ENCODE measurements around the gene ADAP1.
"Not testable (repeated sequence)": the region's sequence is repeated elsewhere in the genome, so short reads cannot be mapped to it uniquely, and the experiment has no call there.

Gene ADAP1

DNA sequence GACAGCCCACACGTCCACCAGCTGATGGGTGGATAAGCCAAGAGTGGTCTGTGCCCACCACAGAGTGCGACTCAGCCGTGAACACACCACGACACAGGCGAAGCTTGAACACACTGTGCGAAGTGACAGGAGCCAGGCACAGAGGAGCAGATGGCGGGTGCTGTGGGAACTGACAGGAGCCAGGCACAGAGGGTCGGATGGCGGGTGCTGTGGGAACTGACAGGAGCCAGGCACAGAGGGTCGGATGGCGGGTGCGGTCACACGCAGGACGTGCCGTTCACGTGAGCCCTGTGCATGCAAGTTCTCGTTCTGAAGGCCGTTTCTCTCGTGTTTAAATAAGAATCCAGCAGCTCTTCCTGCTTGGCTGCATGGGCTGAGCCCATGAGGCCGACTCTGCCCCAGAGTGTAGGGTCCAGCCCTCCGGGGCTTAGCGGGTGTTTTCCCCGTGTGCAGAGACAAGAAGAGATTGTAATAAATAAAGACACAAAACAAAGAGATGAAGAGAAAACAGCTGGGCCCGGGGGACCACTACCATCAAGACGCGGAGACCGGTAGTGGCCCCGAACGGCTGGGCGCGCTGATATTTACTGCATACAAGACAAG is 5.9 kb upstream of the ADAP1 start:
- no peak overlapping the region for H3K4me3 ChIP-seq (ENCODE audit: control insufficient read depth, low read depth, low read length)
- TF ChIP-seq, protein P1, sequence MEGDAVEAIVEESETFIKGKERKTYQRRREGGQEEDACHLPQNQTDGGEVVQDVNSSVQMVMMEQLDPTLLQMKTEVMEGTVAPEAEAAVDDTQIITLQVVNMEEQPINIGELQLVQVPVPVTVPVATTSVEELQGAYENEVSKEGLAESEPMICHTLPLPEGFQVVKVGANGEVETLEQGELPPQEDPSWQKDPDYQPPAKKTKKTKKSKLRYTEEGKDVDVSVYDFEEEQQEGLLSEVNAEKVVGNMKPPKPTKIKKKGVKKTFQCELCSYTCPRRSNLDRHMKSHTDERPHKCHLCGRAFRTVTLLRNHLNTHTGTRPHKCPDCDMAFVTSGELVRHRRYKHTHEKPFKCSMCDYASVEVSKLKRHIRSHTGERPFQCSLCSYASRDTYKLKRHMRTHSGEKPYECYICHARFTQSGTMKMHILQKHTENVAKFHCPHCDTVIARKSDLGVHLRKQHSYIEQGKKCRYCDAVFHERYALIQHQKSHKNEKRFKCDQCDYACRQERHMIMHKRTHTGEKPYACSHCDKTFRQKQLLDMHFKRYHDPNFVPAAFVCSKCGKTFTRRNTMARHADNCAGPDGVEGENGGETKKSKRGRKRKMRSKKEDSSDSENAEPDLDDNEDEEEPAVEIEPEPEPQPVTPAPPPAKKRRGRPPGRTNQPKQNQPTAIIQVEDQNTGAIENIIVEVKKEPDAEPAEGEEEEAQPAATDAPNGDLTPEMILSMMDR (conservative IDR thresholded peaks at IDR 0.05; ENCODE audit: control insufficient read depth, insufficient read depth, low read depth, low read length): no peak
- no peak for DNase-seq (ENCODE audit: low read depth)

DNA sequence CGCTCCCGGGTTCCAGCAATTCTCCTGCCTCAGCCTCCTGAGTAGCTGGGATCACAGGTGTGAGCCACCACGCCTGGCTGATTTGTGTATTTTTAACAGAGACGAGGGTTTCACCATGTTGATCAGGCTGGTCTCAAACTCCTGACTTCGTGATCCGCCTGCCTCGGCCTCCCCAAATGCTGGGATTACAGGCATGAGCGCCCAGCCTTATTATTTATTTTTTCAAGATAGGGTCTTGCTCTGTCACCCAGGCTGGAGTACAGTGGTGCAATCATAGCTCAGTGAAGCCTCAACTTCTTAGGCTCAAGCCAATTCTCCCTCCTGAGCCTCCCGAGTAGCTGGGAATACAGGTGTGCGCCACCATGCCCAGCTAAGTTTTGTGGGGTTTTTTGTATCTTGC is 5.3 kb upstream of the ADAP1 start:
- H3K4me3 ChIP-seq (ENCODE audit: control insufficient read depth, low read depth, low read length); DNase-seq (ENCODE audit: low read depth): not testable (repeated sequence)

DNA sequence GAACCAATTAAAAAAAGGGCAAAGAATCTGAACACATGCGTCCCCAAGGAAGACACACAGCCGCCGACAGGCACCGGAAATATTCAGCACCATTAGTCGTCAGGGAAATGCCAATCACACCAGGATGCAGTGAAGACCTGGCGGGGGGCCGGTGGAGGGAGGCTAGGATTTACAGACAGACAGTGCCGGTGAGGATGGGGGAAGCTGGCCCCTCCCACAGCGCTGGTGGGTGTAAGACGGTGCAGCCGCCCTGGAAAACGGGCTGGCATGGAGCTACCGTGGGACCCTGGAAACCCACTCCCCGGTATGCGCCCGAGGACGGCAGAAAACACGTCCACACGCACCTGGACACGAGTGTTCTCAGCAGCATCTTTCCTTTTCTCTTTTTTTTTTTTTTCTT is 4.8 kb upstream of the ADAP1 start:
- TF ChIP-seq, protein P1 (conservative IDR thresholded peaks at IDR 0.05; ENCODE audit: control insufficient read depth, insufficient read depth, low read depth, low read length): no peak
- H3K4me3 ChIP-seq (ENCODE audit: control insufficient read depth, low read depth, low read length): no peak overlapping the region
- no peak for DNase-seq (ENCODE audit: low read depth)

- no peak overlapping the region for H3K4me3 ChIP-seq (ENCODE audit: control insufficient read depth, low read depth, low read length)
- DNase-seq (ENCODE audit: low read depth): no peak
- TF ChIP-seq, protein P1 (conservative IDR thresholded peaks at IDR 0.05; ENCODE audit: control insufficient read depth, insufficient read depth, low read depth, low read length): no peak
Measured at GRCh38 chr7:958221-959200, 4.0 kb upstream of the ADAP1 start.

- TF ChIP-seq, protein P1 (conservative IDR thresholded peaks at IDR 0.05; ENCODE audit: control insufficient read depth, insufficient read depth, low read depth, low read length): no peak
- no peak for DNase-seq (ENCODE audit: low read depth)
- no peak overlapping the region for H3K4me3 ChIP-seq (ENCODE audit: control insufficient read depth, low read depth, low read length)
Measured at GRCh38 chr7:957418-958220, 3.1 kb upstream of the ADAP1 start.

DNA sequence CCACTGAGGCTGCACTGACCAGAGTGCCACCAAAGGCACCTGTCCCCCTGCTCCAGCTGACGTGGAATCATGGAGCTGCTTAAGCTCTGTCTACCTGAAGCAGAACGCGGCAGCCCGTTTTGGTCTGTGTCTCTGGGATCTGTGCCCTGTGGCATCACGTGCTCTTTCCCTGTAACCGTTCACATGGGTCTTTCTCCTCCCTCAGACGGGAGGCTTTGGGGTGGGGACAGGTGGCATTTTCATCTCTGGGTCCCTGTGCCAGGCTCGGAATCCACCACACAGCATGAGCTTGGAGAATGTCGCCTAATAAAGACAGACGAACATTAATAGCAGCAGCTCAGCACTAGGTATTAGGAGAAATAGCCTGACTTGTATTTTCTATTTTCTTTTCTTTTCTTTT is 1.6 kb upstream of the ADAP1 start:
- DNase-seq (ENCODE audit: low read depth): no peak
- no peak overlapping the region for H3K4me3 ChIP-seq (ENCODE audit: control insufficient read depth, low read depth, low read length)
- TF ChIP-seq, protein P1 (conservative IDR thresholded peaks at IDR 0.05; ENCODE audit: control insufficient read depth, insufficient read depth, low read depth, low read length): no peak

Measured in fibroblast of mammary gland (primary cell).